Stimulated activated memory B cell treated with anti-CD40 and anti-IgM and Interleukin-4, amounts not matched to agents 10 μg/mL and 1 μg/mL and 100 μg/mL, for 72 hours (primary cell): Measurements from ENCODE around the gene GCM1.
"Not testable (repeated sequence)": the region's sequence is repeated elsewhere in the genome, so short reads cannot be mapped to it uniquely, and the experiment has no call there.

Source experiments
- ATAC-seq: fragments of 150-1000 bp; cut with Tn5 transposase; 2 replicates; pipeline ENCODE4 v1.10.0; 2021
- H3K27ac Mint-ChIP-seq: one replicate; pipeline ENCODE4 v1.8.0; 2022; ENCODE audit warnings: mild to moderate bottlenecking, mixed read lengths
- H3K27me3 Mint-ChIP-seq: one replicate; pipeline ENCODE4 v1.8.0; 2022; ENCODE audit warnings: mixed read lengths
- H3K36me3 Mint-ChIP-seq: one replicate; pipeline ENCODE4 v1.8.0; 2022; ENCODE audit warnings: mixed read lengths
- H3K4me1 Mint-ChIP-seq: one replicate; pipeline ENCODE4 v1.8.0; 2022; ENCODE audit warnings: mixed read lengths
- H3K4me3 Mint-ChIP-seq: one replicate; pipeline ENCODE4 v1.8.0; 2022; ENCODE audit warnings: mild to moderate bottlenecking, moderate library complexity, mixed read lengths
- H3K9me3 Mint-ChIP-seq: one replicate; pipeline ENCODE4 v1.8.0; 2022; ENCODE audit warnings: mixed read lengths

GCM1 gene

DNA sequence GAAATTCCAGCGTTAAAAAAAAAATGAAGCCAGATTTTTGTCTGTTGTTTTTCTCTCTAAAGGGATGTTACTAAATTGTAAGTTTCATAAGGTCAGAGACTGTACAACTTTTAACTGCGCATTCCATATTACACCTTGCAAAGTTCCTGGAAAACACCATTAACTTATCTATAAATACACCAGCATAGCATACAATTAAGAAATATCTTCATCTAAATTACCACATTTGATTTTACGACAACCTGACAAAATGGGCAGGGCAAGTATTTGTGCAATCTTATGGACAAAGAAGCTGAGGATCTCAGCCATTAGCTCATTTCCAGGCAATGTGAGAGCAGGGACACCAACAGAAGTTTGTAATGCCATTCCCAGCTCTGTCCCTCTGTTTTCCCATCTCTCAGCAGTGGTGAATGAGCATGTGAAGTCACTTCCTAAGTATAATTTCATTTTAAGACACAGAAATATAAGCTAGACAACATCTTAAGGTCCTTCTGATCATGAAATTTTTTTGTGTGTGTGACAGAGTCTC, 12.9 kb upstream of the GCM1 start:
- Mint-ChIP-seq H3K4me1 (peaks cover 11% of the 10 kb centered on the region), H3K27ac (no peak overlapping the region), H3K4me3 (no peak overlapping the region), H3K9me3 (peaks cover 3% of the 10 kb centered on the region), H3K36me3 (no peaks in the 10 kb centered on the region), H3K27me3 (no peaks in the 10 kb centered on the region)
- no peak for ATAC-seq

GRCh38 chr6:53159558-53159957, 10.9 kb upstream of the GCM1 start:
- H3K4me1 Mint-ChIP-seq: peaks cover 11% of the 10 kb centered on the region
- H3K9me3 Mint-ChIP-seq: peaks cover 3% of the 10 kb centered on the region
- H3K36me3 Mint-ChIP-seq: no peaks in the 10 kb centered on the region
- ATAC-seq: no peak
- no peaks in the 10 kb centered on the region for H3K27me3 Mint-ChIP-seq
- H3K27ac Mint-ChIP-seq: no peak overlapping the region
- no peak overlapping the region for H3K4me3 Mint-ChIP-seq

GRCh38 chr6:53158076-53158475, 9.4 kb upstream of the GCM1 start:
- not testable (repeated sequence) for H3K9me3 Mint-ChIP-seq, H3K36me3 Mint-ChIP-seq, ATAC-seq, H3K27ac Mint-ChIP-seq, H3K27me3 Mint-ChIP-seq, H3K4me3 Mint-ChIP-seq
- H3K4me1 Mint-ChIP-seq: peaks cover 10% of the 10 kb centered on the region

DNA sequence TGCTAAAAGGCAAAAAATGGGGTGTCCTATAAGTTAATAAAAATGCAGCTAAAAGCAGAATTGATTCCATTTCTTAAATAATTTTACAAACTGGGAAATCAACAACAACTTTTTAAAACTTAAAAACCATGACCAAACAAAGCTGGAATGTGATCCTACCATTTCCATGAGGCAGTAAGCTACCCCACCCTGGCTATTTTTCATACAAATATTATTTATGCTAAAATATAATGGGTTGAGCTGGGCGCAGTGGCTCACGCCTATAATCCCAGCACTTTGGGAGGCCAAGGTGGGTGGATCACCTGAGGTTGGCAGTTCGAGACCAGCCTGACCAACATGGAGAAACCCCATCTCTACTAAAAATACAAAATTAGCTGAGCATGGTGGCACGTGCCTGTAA, 6.6 kb upstream of the GCM1 start:
- not testable (repeated sequence) for H3K27me3 Mint-ChIP-seq, H3K4me1 Mint-ChIP-seq, H3K9me3 Mint-ChIP-seq, H3K27ac Mint-ChIP-seq, H3K36me3 Mint-ChIP-seq, H3K4me3 Mint-ChIP-seq, ATAC-seq

DNA sequence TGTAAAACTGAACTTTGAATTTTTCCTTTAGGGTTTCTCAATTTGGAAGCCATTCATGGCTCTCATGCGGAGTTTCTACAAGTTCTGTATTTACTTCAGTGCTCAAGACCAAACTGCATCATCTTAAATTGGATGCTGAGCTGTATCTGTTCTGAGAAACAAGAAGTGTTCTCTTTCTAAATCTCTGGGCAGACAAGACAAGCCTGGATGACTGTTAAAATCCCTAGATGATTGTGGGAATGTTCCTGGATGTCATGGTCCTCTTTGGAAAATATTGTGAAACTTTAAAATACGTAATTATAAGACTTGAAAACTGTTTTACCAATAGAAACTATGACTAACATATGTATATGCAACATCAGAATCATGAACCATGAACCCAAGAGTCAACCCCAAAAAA, 6.2 kb upstream of the GCM1 start:
- Mint-ChIP-seq H3K4me3 (no peak overlapping the region), H3K27me3 (no peaks in the 10 kb centered on the region), H3K9me3 (no peaks in the 10 kb centered on the region), H3K27ac (no peak overlapping the region), H3K36me3 (no peaks in the 10 kb centered on the region), H3K4me1 (no peaks in the 10 kb centered on the region)
- no peak for ATAC-seq

DNA sequence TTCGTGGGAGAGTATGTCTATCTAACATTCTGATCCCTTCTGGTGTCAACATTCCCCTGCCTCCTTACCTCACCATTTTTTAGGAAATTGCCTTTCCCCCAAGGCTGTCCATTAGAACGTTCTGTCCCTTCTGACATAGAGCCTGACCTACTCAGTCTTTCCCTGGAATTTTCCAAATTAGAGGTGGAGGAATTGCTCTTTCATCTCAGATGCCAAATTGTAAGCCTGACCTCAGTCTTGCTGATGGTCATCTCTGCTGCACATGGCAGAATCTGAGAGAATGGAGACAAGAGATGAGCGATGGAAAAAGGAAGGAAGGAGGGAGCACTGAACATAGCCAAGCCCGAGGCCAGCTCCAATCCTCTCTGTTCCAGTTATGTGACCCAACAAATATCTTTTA, 5.4 kb upstream of the GCM1 start:
- H3K4me1 Mint-ChIP-seq: no peaks in the 10 kb centered on the region
- H3K9me3 Mint-ChIP-seq: no peaks in the 10 kb centered on the region
- no peaks in the 10 kb centered on the region for H3K27me3 Mint-ChIP-seq
- ATAC-seq: no peak
- no peak overlapping the region for H3K27ac Mint-ChIP-seq
- H3K36me3 Mint-ChIP-seq: no peaks in the 10 kb centered on the region
- no peak overlapping the region for H3K4me3 Mint-ChIP-seq

DNA sequence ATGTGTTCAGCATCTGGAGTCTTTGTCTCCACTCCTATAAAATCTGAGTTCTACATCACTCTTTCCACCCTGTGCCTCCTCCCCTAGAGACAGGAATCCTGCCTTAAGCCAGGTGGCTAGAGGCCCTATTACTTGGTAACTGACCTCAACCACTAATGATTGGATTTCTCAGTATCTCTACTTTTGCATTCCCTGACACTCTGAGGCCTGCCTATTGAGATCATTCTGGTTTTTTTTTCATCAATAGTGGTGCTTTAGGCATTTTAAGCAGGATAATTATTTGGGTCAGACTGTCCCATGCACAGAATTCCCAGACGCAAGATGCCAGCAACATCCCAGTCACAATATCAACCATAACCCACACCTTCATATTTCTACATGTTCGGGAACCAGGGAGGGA, 3.9 kb upstream of the GCM1 start:
- Mint-ChIP-seq H3K4me3 (no peak overlapping the region), H3K4me1 (no peaks in the 10 kb centered on the region)

DNA sequence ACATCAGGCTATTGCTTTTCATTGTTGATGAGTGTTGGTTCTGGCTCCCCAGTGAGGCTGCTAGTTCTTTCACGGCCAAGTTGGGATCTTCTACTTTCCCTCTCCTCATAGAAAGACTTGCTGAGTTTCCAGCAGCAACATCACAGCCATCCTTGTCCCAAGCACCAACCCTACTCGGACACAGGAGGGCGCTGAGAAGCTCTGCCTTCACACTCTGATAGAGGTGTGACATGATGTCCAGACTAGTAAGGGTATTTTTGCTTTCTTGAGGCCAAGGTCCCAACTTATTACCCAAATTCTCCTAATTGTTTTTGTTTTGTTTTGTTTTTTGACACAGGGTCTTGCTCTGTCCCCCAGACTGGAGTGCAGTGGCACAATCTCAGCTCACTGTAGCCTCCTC, 3.0 kb upstream of the GCM1 start:
- no peak for ATAC-seq
- Mint-ChIP-seq H3K27me3 (no peaks in the 10 kb centered on the region), H3K9me3 (no peaks in the 10 kb centered on the region), H3K27ac (no peak overlapping the region), H3K4me1 (no peaks in the 10 kb centered on the region), H3K36me3 (no peaks in the 10 kb centered on the region), H3K4me3 (no peak overlapping the region)

More for the DNA sequence above, 3.9 kb upstream of the GCM1 start:
- Mint-ChIP-seq H3K36me3 (no peaks in the 10 kb centered on the region), H3K9me3 (no peaks in the 10 kb centered on the region), H3K27me3 (no peaks in the 10 kb centered on the region), H3K27ac (no peak overlapping the region)
- no peak for ATAC-seq

GRCh38 chr6:53144802-53145201, 3.8 kb downstream of the GCM1 start:
- H3K4me3 Mint-ChIP-seq: no peak overlapping the region
- ATAC-seq: no peak
- no peaks in the 10 kb centered on the region for H3K27me3 Mint-ChIP-seq
- H3K9me3 Mint-ChIP-seq: no peaks in the 10 kb centered on the region
- H3K36me3 Mint-ChIP-seq: no peaks in the 10 kb centered on the region
- H3K4me1 Mint-ChIP-seq: no peaks in the 10 kb centered on the region
- no peak overlapping the region for H3K27ac Mint-ChIP-seq

GRCh38 chr6:53143710-53144109, 4.9 kb downstream of the GCM1 start:
- Mint-ChIP-seq H3K4me1 (no peaks in the 10 kb centered on the region), H3K36me3 (no peaks in the 10 kb centered on the region), H3K27ac (no peak overlapping the region), H3K4me3 (no peak overlapping the region), H3K9me3 (no peaks in the 10 kb centered on the region), H3K27me3 (no peaks in the 10 kb centered on the region)
- ATAC-seq: no peak

DNA sequence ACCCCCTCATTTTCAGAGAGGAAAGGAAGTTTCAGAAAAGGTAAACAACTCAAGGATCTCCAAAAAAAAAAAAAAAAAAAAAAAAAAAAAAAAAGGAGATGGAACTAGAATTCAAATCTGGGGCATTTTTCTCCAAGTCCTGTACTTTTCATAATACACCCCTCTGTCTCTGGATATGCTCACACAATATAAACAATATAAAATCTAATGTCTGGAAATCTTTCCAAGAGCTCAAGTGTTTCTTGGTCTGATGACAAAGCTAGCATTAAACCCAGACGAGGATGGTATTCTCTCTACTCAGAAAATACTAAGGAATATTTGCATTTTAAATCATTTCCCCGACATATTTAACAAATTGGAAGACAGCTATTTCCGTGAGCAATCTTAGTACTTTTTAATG, 5.8 kb downstream of the GCM1 start:
- no peak overlapping the region for H3K27ac Mint-ChIP-seq
- H3K4me1 Mint-ChIP-seq: no peaks in the 10 kb centered on the region
- no peaks in the 10 kb centered on the region for H3K36me3 Mint-ChIP-seq
- no peak for ATAC-seq
- no peak overlapping the region for H3K4me3 Mint-ChIP-seq
- H3K9me3 Mint-ChIP-seq: no peaks in the 10 kb centered on the region
- no peaks in the 10 kb centered on the region for H3K27me3 Mint-ChIP-seq

DNA sequence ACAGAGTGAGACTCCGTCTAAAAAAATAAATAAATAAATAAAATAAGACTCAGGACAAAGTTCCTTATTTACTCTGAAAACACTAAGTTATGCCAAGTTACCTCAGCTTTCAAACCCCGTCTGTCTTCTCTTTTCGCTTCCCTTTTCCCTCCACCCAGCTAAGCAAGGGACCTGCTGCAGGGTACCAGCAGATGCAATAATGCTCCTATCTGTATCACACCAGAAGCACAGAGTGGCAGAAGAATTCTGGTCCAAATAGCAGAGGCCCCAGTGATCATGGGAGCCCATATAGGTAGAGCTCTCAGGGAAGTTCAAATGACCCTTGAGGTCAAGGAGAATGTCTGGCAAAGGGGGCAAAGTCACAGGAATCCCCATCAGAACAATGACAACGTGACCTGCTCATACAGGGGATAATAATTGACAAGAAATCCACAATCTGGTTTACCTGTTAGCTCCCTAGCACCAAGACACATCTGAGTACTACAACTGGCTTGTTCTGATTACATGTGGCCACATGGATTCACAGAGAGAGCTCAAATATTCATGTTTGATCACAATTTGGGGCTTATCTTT, 8.7 kb downstream of the GCM1 start:
- Mint-ChIP-seq H3K27ac (no peak overlapping the region), H3K4me1 (no peaks in the 10 kb centered on the region), H3K9me3 (no peaks in the 10 kb centered on the region), H3K4me3 (no peak overlapping the region), H3K27me3 (no peaks in the 10 kb centered on the region), H3K36me3 (no peaks in the 10 kb centered on the region)
- no peak for ATAC-seq

- ATAC-seq: no peak
- Mint-ChIP-seq H3K27ac (no peak overlapping the region), H3K36me3 (peaks cover 5% of the 10 kb centered on the region)
These were observed 12.5 kb downstream of the GCM1 start for GRCh38 chr6:53136000-53136609.

DNA sequence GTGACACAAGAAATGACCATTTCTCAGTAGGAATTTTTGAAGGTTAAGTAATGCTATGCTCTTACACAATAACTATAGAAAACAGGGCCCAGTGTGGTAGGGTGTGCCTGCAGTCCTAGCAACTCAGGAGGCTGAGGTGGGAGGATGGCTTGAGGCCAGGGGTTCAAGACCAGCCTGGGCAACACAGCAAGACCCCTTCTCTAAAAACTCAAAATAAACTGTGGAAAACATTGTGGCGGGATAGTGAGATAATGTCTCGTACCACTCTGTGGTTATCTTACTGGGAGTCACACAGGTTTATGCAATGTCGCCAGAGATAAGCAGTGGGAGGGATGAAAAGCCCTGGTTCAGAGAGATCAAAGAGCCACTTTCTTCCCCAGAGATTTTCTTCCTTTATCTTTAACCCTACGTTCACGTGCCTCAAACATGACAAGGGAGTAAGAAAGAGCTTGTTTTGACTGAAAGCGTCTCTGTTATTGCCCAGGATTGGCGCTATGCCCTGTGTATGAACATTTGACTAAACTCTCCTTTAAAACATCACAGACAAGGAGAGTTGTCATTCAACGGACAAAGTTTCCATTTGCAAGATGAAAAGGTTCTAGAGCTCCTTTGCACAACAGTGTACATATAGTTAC, 13.9 kb downstream of the GCM1 start:
- Mint-ChIP-seq H3K36me3 (peaks cover 5% of the 10 kb centered on the region), H3K27ac (no peak overlapping the region), H3K9me3 (no peaks in the 10 kb centered on the region), H3K4me3 (no peak overlapping the region), H3K27me3 (no peaks in the 10 kb centered on the region), H3K4me1 (no peaks in the 10 kb centered on the region)
- ATAC-seq: no peak

More at GRCh38 chr6:53136000-53136609, 12.5 kb downstream of the GCM1 start:
- Mint-ChIP-seq H3K4me1 (no peaks in the 10 kb centered on the region), H3K4me3 (no peak overlapping the region), H3K9me3 (no peaks in the 10 kb centered on the region), H3K27me3 (no peaks in the 10 kb centered on the region)

- H3K4me1 Mint-ChIP-seq: no peaks in the 10 kb centered on the region
- ATAC-seq: no peak
- H3K27ac Mint-ChIP-seq: no peak overlapping the region
- no peak overlapping the region for H3K4me3 Mint-ChIP-seq
- no peaks in the 10 kb centered on the region for H3K27me3 Mint-ChIP-seq
- H3K36me3 Mint-ChIP-seq: peaks cover 5% of the 10 kb centered on the region
- no peaks in the 10 kb centered on the region for H3K9me3 Mint-ChIP-seq
These were observed 14.7 kb downstream of the GCM1 start for GRCh38 chr6:53133961-53134360.
